C4-2B (cell line): ENCODE results near the gene NREP.
"Not testable (repeated sequence)": the region's sequence is repeated elsewhere in the genome, so short reads cannot be mapped to it uniquely, and the experiment has no call there.

ENCODE experiments used
- H3K27ac ChIP-seq: fragments of 450-650 bp; 2 replicates; pipeline ENCODE4 v1.5.1; 2017
- CTCF ChIP-seq: fragments of 450-650 bp; conservative IDR thresholded peaks from 2 replicates; pipeline ENCODE4 v1.5.1; 2017; ENCODE audit warnings: mild to moderate bottlenecking
- ZFX ChIP-seq: fragments of 450-650 bp; IDR thresholded peaks from 2 replicates; pipeline ENCODE4 v1.6.1; 2017

The NREP gene

GRCh38 chr5:111730659-111731382 lies 26.2 kb downstream of the NREP start:
- no peak overlapping the region for H3K27ac ChIP-seq
- no peak for TF ChIP-seq ZFX
- no peak for TF ChIP-seq CTCF

- H3K27ac ChIP-seq: no peak overlapping the region
- TF ChIP-seq CTCF: no peak
- no peak for TF ChIP-seq ZFX
Observed at GRCh38 chr5:111728941-111729340, 28.1 kb downstream of the NREP start.

- TF ChIP-seq CTCF (no peak), ZFX (no peak)
- no peak overlapping the region for H3K27ac ChIP-seq
Observed at GRCh38 chr5:111726986-111727385, 30.0 kb downstream of the NREP start.

- TF ChIP-seq CTCF: no peak
- no peak for TF ChIP-seq ZFX
- H3K27ac ChIP-seq: no peak overlapping the region
Observed at GRCh38 chr5:111722140-111722539, 34.9 kb downstream of the NREP start.

GRCh38 chr5:111720333-111720890 lies 36.6 kb downstream of the NREP start:
- no peak for TF ChIP-seq CTCF
- TF ChIP-seq ZFX: no peak
- H3K27ac ChIP-seq: no peak overlapping the region

- H3K27ac ChIP-seq: no peak overlapping the region
- TF ChIP-seq CTCF: no peak
- no peak for TF ChIP-seq ZFX
Observed at GRCh38 chr5:111719773-111720172, 37.2 kb downstream of the NREP start.

GRCh38 chr5:111716789-111717188 lies 40.2 kb downstream of the NREP start:
- H3K27ac ChIP-seq: not testable (repeated sequence)

- no peak overlapping the region for H3K27ac ChIP-seq
- TF ChIP-seq CTCF (no peak), ZFX (no peak)
Observed at GRCh38 chr5:111707630-111708164, 49.3 kb downstream of the NREP start.
